ENCODE measurements around the gene SDHC.
"Not testable (repeated sequence)": the region's sequence is repeated elsewhere in the genome, so short reads cannot be mapped to it uniquely, and the experiment has no call there.

SDHC gene

GRCh38 chr1:161406551-161406950 lies 92.4 kb downstream of the SDHC start:
- H4K8ac ChIP-seq (ENCODE audit: low read length); H3K36me3 ChIP-seq (ENCODE audit: control insufficient read depth in 1 of 2, insufficient read depth in 2 of 2, low read depth in 1 of 2, low read length in 2 of 2); H3K23ac ChIP-seq (ENCODE audit: low read length in 2 of 2); H3K27me3 ChIP-seq (ENCODE audit: control insufficient read depth in 1 of 2, insufficient read depth in 1 of 2, low read length in 2 of 2); H3K14ac ChIP-seq (ENCODE audit: low read length in 2 of 2); H3K4ac ChIP-seq (ENCODE audit: low read depth in 1 of 2, low read length in 2 of 2); H3K18ac ChIP-seq (ENCODE audit: low read depth in 1 of 2, low read length in 2 of 2); H3K9me3 ChIP-seq (ENCODE audit: control insufficient read depth, low read length); H2BK15ac ChIP-seq (ENCODE audit: low read depth, poor library complexity, severe bottlenecking); H4K91ac ChIP-seq (ENCODE audit: low read length); H3K4me2 ChIP-seq (ENCODE audit: low read length, poor library complexity, severe bottlenecking); H2AFZ ChIP-seq (ENCODE audit: low read depth, low read length); H2BK12ac ChIP-seq (ENCODE audit: low read length in 2 of 2); H3K4me1 ChIP-seq (ENCODE audit: control insufficient read depth, insufficient read depth, low read depth, low read length); H3K79me1 ChIP-seq (replicated peaks; ENCODE audit: low read length, poor library complexity, severe bottlenecking); H2BK5ac ChIP-seq (ENCODE audit: low read depth, low read length, poor library complexity, severe bottlenecking); H3K27ac ChIP-seq (ENCODE audit: low read length, poor library complexity, severe bottlenecking); H2AK5ac ChIP-seq (ENCODE audit: low read length, severe bottlenecking); DNase-seq; H2BK120ac ChIP-seq (ENCODE audit: low read depth, low read length); H3K4me3 ChIP-seq (ENCODE audit: insufficient read depth in 1 of 2, low read depth in 1 of 2, low read length in 2 of 2); H3K9ac ChIP-seq (ENCODE audit: low read length): not testable (repeated sequence)
- WGBS, result 91% methylated on average over 17 of the region's 17 CpGs

- no peak overlapping the region for H3K9ac ChIP-seq (ENCODE audit: low read length)
- no peaks in the 10 kb centered on the region for H3K79me1 ChIP-seq (replicated peaks; ENCODE audit: low read length, poor library complexity, severe bottlenecking)
- H3K4me1 ChIP-seq (ENCODE audit: control insufficient read depth, insufficient read depth, low read depth, low read length), result no peaks in the 10 kb centered on the region
- no peak overlapping the region for H3K14ac ChIP-seq (ENCODE audit: low read length in 2 of 2)
- no peak overlapping the region for H2BK120ac ChIP-seq (ENCODE audit: low read depth, low read length)
- no peak for DNase-seq
- no peak overlapping the region for H3K4me3 ChIP-seq (ENCODE audit: insufficient read depth in 1 of 2, low read depth in 1 of 2, low read length in 2 of 2)
- no peak overlapping the region for H3K27ac ChIP-seq (ENCODE audit: low read length, poor library complexity, severe bottlenecking)
- H3K4ac ChIP-seq (ENCODE audit: low read depth in 1 of 2, low read length in 2 of 2), result no peak overlapping the region
- no peak overlapping the region for H4K8ac ChIP-seq (ENCODE audit: low read length)
- no peak overlapping the region for H3K23ac ChIP-seq (ENCODE audit: low read length in 2 of 2)
- H3K9me3 ChIP-seq (ENCODE audit: control insufficient read depth, low read length), result no peaks in the 10 kb centered on the region
- no peak overlapping the region for H2BK5ac ChIP-seq (ENCODE audit: low read depth, low read length, poor library complexity, severe bottlenecking)
- WGBS, result 93% methylated on average over 6 of the region's 6 CpGs
- H3K36me3 ChIP-seq (ENCODE audit: control insufficient read depth in 1 of 2, insufficient read depth in 2 of 2, low read depth in 1 of 2, low read length in 2 of 2), result no peaks in the 10 kb centered on the region
- H3K18ac ChIP-seq (ENCODE audit: low read depth in 1 of 2, low read length in 2 of 2), result no peak overlapping the region
- H2BK15ac ChIP-seq (ENCODE audit: low read depth, poor library complexity, severe bottlenecking), result no peak overlapping the region
- H2AK5ac ChIP-seq (ENCODE audit: low read length, severe bottlenecking), result no peak overlapping the region
- peaks cover 0 to 10% of the 10 kb centered on the region in 2 experiments for H3K27me3 ChIP-seq (ENCODE audit: control insufficient read depth in 1 of 2, insufficient read depth in 1 of 2, low read length in 2 of 2)
- no peak overlapping the region for H3K4me2 ChIP-seq (ENCODE audit: low read length, poor library complexity, severe bottlenecking)
- no peak overlapping the region for H2AFZ ChIP-seq (ENCODE audit: low read depth, low read length)
- H2BK12ac ChIP-seq (ENCODE audit: low read length in 2 of 2), result no peak overlapping the region
- no peak overlapping the region for H4K91ac ChIP-seq (ENCODE audit: low read length)
These were observed 93.3 kb downstream of the SDHC start for GRCh38 chr1:161407451-161407985.

GRCh38 chr1:161408429-161409052 lies 94.4 kb downstream of the SDHC start:
- H4K8ac ChIP-seq (ENCODE audit: low read length), result no peak overlapping the region
- H3K4me1 ChIP-seq (ENCODE audit: control insufficient read depth, insufficient read depth, low read depth, low read length), result no peaks in the 10 kb centered on the region
- no peak overlapping the region for H3K14ac ChIP-seq (ENCODE audit: low read length in 2 of 2)
- no peak overlapping the region for H2BK12ac ChIP-seq (ENCODE audit: low read length in 2 of 2)
- 73% methylated on average over 3 of the region's 3 CpGs for WGBS
- H4K91ac ChIP-seq (ENCODE audit: low read length), result no peak overlapping the region
- no peak overlapping the region for H3K4me3 ChIP-seq (ENCODE audit: insufficient read depth in 1 of 2, low read depth in 1 of 2, low read length in 2 of 2)
- H2BK120ac ChIP-seq (ENCODE audit: low read depth, low read length), result no peak overlapping the region
- no peak overlapping the region for H2AK5ac ChIP-seq (ENCODE audit: low read length, severe bottlenecking)
- no peak overlapping the region for H3K27ac ChIP-seq (ENCODE audit: low read length, poor library complexity, severe bottlenecking)
- no peaks in the 10 kb centered on the region for H3K79me1 ChIP-seq (replicated peaks; ENCODE audit: low read length, poor library complexity, severe bottlenecking)
- H3K9ac ChIP-seq (ENCODE audit: low read length), result no peak overlapping the region
- H3K27me3 ChIP-seq (ENCODE audit: control insufficient read depth in 1 of 2, insufficient read depth in 1 of 2, low read length in 2 of 2), result peaks cover 0 to 10% of the 10 kb centered on the region in 2 experiments
- no peaks in the 10 kb centered on the region for H3K36me3 ChIP-seq (ENCODE audit: control insufficient read depth in 1 of 2, insufficient read depth in 2 of 2, low read depth in 1 of 2, low read length in 2 of 2)
- no peak overlapping the region for H2BK15ac ChIP-seq (ENCODE audit: low read depth, poor library complexity, severe bottlenecking)
- H2BK5ac ChIP-seq (ENCODE audit: low read depth, low read length, poor library complexity, severe bottlenecking), result no peak overlapping the region
- H3K4me2 ChIP-seq (ENCODE audit: low read length, poor library complexity, severe bottlenecking), result no peak overlapping the region
- no peak overlapping the region for H3K18ac ChIP-seq (ENCODE audit: low read depth in 1 of 2, low read length in 2 of 2)
- H2AFZ ChIP-seq (ENCODE audit: low read depth, low read length), result no peak overlapping the region
- no peak overlapping the region for H3K4ac ChIP-seq (ENCODE audit: low read depth in 1 of 2, low read length in 2 of 2)
- no peak for DNase-seq
- H3K23ac ChIP-seq (ENCODE audit: low read length in 2 of 2), result no peak overlapping the region
- no peaks in the 10 kb centered on the region for H3K9me3 ChIP-seq (ENCODE audit: control insufficient read depth, low read length)

- H3K18ac ChIP-seq (ENCODE audit: low read depth in 1 of 2, low read length in 2 of 2); H3K9me3 ChIP-seq (ENCODE audit: control insufficient read depth, low read length); H3K36me3 ChIP-seq (ENCODE audit: control insufficient read depth in 1 of 2, insufficient read depth in 2 of 2, low read depth in 1 of 2, low read length in 2 of 2); H3K4me1 ChIP-seq (ENCODE audit: control insufficient read depth, insufficient read depth, low read depth, low read length); H3K4me2 ChIP-seq (ENCODE audit: low read length, poor library complexity, severe bottlenecking); H2BK15ac ChIP-seq (ENCODE audit: low read depth, poor library complexity, severe bottlenecking); H2BK120ac ChIP-seq (ENCODE audit: low read depth, low read length); H2AK5ac ChIP-seq (ENCODE audit: low read length, severe bottlenecking); H2AFZ ChIP-seq (ENCODE audit: low read depth, low read length); H4K8ac ChIP-seq (ENCODE audit: low read length); H3K4ac ChIP-seq (ENCODE audit: low read depth in 1 of 2, low read length in 2 of 2); DNase-seq; H4K91ac ChIP-seq (ENCODE audit: low read length); H3K4me3 ChIP-seq (ENCODE audit: insufficient read depth in 1 of 2, low read depth in 1 of 2, low read length in 2 of 2); H3K9ac ChIP-seq (ENCODE audit: low read length); H3K79me1 ChIP-seq (replicated peaks; ENCODE audit: low read length, poor library complexity, severe bottlenecking); H2BK12ac ChIP-seq (ENCODE audit: low read length in 2 of 2); H3K27ac ChIP-seq (ENCODE audit: low read length, poor library complexity, severe bottlenecking); H3K14ac ChIP-seq (ENCODE audit: low read length in 2 of 2); H3K27me3 ChIP-seq (ENCODE audit: control insufficient read depth in 1 of 2, insufficient read depth in 1 of 2, low read length in 2 of 2); H3K23ac ChIP-seq (ENCODE audit: low read length in 2 of 2); H2BK5ac ChIP-seq (ENCODE audit: low read depth, low read length, poor library complexity, severe bottlenecking): not testable (repeated sequence)
- WGBS, result 88% methylated on average over 13 of the region's 13 CpGs
These were observed 95.9 kb downstream of the SDHC start for GRCh38 chr1:161409848-161410635.

All from mesenchymal stem cell (in vitro differentiated cells and primary cell).